ENCODE measurements around the gene XRCC6. TPM values are rescaled to one million over a fixed set of nuclear protein-coding genes. Genes with fewer than 3 reads are reported as not detected.

The XRCC6 gene
- total and polyA plus RNA-seq, 2 of the 4 experiments (the other 2 are of a cell fraction): 202 to 401 TPM

GRCh38 chr22:41603873-41604332 is 17.2 kb upstream of the XRCC6 start:
- Histone ChIP-seq H3K9me1 (ENCODE audit: insufficient read depth, low read length) (peaks cover 3% of the 10 kb centered on the region; the same call in 1 of the 2 replicates), H3K4me3 (ENCODE audit: insufficient read depth, low read depth, low read length) (no peak overlapping the region), H2AK5ac (ENCODE audit: low read depth, low read length) (no peak overlapping the region), H2BK5ac (ENCODE audit: low read depth, low read length, poor library complexity, severe bottlenecking) (no peak overlapping the region), H3K4me2 (ENCODE audit: low read depth, low read length) (no peak overlapping the region), H3K23ac (ENCODE audit: low read depth, low read length) (no peak overlapping the region), H3K27me3 (ENCODE audit: control insufficient read depth, insufficient read depth, low read length) (no peaks in the 10 kb centered on the region), H3K9me3 (ENCODE audit: control insufficient read depth, insufficient read depth, low read length) (no peaks in the 10 kb centered on the region), H3K9ac (ENCODE audit: low read depth, low read length) (no peak overlapping the region), H3K36me3 (ENCODE audit: control insufficient read depth, insufficient read depth, low read length) (peaks cover 54% of the 10 kb centered on the region), H3K4ac (ENCODE audit: low read depth, low read length) (no peak overlapping the region), H3K14ac (replicated peaks; ENCODE audit: low read depth, low read length) (no peak overlapping the region), H3K79me1 (ENCODE audit: low read depth in 1 of 2, low read length in 2 of 2) (peaks cover 7 to 30% of the 10 kb centered on the region in 2 experiments; a peak in 3 of 4 replicates), H2BK15ac (ENCODE audit: low read depth, low read length) (no peak overlapping the region), H4K8ac (ENCODE audit: low read depth in 2 of 2, low read length in 2 of 2) (no peak overlapping the region), H2BK20ac (ENCODE audit: low read depth, low read length) (no peak overlapping the region), H4K5ac (ENCODE audit: low read depth, low read length) (no peak overlapping the region), H3K18ac (ENCODE audit: low read depth, low read length) (no peak overlapping the region), H3K27ac (ENCODE audit: insufficient read depth, low read length) (no peak overlapping the region), H2BK120ac (ENCODE audit: low read depth, low read length) (no peak overlapping the region), H3K56ac (ENCODE audit: extremely low read depth, insufficient read depth, low read length) (no peak overlapping the region), H4K20me1 (ENCODE audit: insufficient read depth, low read length) (peaks cover 6% of the 10 kb centered on the region; the same call in 1 of the 2 replicates), H4K91ac (ENCODE audit: insufficient read depth, low read depth, low read length) (no peak overlapping the region), H2AK9ac (replicated peaks; ENCODE audit: low read depth, low read length, poor library complexity) (no peak overlapping the region), H3K4me1 (ENCODE audit: control insufficient read depth, insufficient read depth, low read length) (no peaks in the 10 kb centered on the region), H2AFZ (replicated peaks; ENCODE audit: low read length, poor library complexity) (no peak overlapping the region)
- in situ Hi-C loops (cut with MboI; ENCODE audit: low sequenced_read_pairs): loop anchor here (10.0 kb wide), 1 partner anchor 199 kb away; no protein-coding TSS in a partner anchor
- ATAC-seq (ENCODE audit: low read depth): no peak
- intact Hi-C loops (cut with micrococcal nuclease): no loop called here
- no peak for TF ChIP-seq MAZ (IDR thresholded peaks at IDR 0.05; ENCODE audit: borderline replicate concordance, low read depth, low read length)
- TF ChIP-seq CTCF (conservative IDR thresholded peaks at IDR 0.05; ENCODE audit: low read depth, low read length): no peak
- no peak for TF ChIP-seq ELK1 (IDR thresholded peaks at IDR 0.05; ENCODE audit: borderline replicate concordance, low read depth, low read length)
- no peak for TF ChIP-seq POLR2A (IDR thresholded peaks at IDR 0.05; ENCODE audit: low read depth, low read length)
- TF ChIP-seq NFE2L2 (IDR thresholded peaks at IDR 0.05; ENCODE audit: low read depth, low read length): no peak
- no peak for TF ChIP-seq RAD21 (IDR thresholded peaks at IDR 0.05; ENCODE audit: low read length)
- TF ChIP-seq RCOR1 (IDR thresholded peaks at IDR 0.05; ENCODE audit: insufficient replicate concordance, low read length): no peak
- no peak for TF ChIP-seq RFX5 (IDR thresholded peaks at IDR 0.05; ENCODE audit: low read depth, low read length)
- TF ChIP-seq USF2 (IDR thresholded peaks at IDR 0.05; ENCODE audit: low read depth, low read length): no peak
- WGBS, 2 experiments (ENCODE audit: extremely low coverage in 2 of 2, insufficient read length in 1 of 2): no CpG with 5 or more reads among the region's 4 CpGs
- CTCF ChIA-PET: no interaction called here
- POLR2A ChIA-PET (ENCODE audit: unreplicated experiment): no interaction called here
- no TSS peak for BruUV-seq (replicated peaks)
- no peak for DNase-seq
- dilution Hi-C loops (cut with HindIII; ENCODE audit: low sequenced_read_pairs, unreplicated experiment): no loop called here
